Ascending aorta (tissue), 2 donors: ENCODE data around the gene MPRIP. TPM values are rescaled to one million over a fixed set of nuclear protein-coding genes. Genes with fewer than 3 reads are reported as not detected.
A peak's percentile ranks its signal among the peaks of the same experiment; 100 is the strongest.

ENCODE experiments used
- DNase-seq, 2 donors: peaks; one replicate each; pipeline ENCODE4 v3.0.0-alpha.2; 2019; ENCODE audit warnings: low spot score in 2 of 2
- H3K27ac ChIP-seq, 2 donors: fragments of 200-600 bp; sonication (generic); one replicate each; pipeline ENCODE4 v1.5.1; 2016 to 2017; ENCODE audit warnings: mild to moderate bottlenecking in 1 of 2
- H3K27me3 ChIP-seq: fragments of 200-600 bp; sonication (generic); one replicate; pipeline ENCODE4 v1.5.1; 2017
- H3K36me3 ChIP-seq, 2 donors: fragments of 200-600 bp; sonication (generic); one replicate each; pipeline ENCODE4 v1.5.1; 2016
- H3K4me1 ChIP-seq, 2 donors: fragments of 200-600 bp; sonication (generic); one replicate each; pipeline ENCODE4 v1.5.1; 2016 to 2017; ENCODE audit warnings: mild to moderate bottlenecking in 1 of 2
- H3K4me3 ChIP-seq, 2 donors: fragments of 200-600 bp; sonication (generic); one replicate each; pipeline ENCODE4 v1.5.1; 2016 to 2017; ENCODE audit warnings: mild to moderate bottlenecking in 1 of 2
- H3K9me3 ChIP-seq, 2 donors: fragments of 200-600 bp; sonication (generic); one replicate each; pipeline ENCODE4 v1.5.1; 2016
- intact Hi-C: fragments of 100-400 bp; cut with DNase I; formaldehyde crosslinking; loops from one replicate; pipeline ENCODE4 v1.15.1; 2023
- total RNA-seq: library from RNA; depleted of rRNA; stranded (reverse); fragments of >200 nt; gene quantifications from one replicate; pipeline ENCODE4 v1.1.0, GENCODE V29; 2016
- TF ChIP-seq, protein P1 (sequence below), 3 experiments: fragments of 200-600 bp in 2 of 3; fragments of 450-650 bp in 1 of 3; sonication (generic) in 2 of 3; IDR thresholded peaks; one replicate each; pipeline ENCODE4 v1.5.1; 2016 to 2019; ENCODE audit warnings: antibody characterized with exemption in 3 of 3, mild to moderate bottlenecking in 1 of 3, moderate library complexity in 1 of 3

Gene MPRIP
- total RNA-seq, 1 donor from 2014 or later: 246 TPM

- TF ChIP-seq, protein P1, sequence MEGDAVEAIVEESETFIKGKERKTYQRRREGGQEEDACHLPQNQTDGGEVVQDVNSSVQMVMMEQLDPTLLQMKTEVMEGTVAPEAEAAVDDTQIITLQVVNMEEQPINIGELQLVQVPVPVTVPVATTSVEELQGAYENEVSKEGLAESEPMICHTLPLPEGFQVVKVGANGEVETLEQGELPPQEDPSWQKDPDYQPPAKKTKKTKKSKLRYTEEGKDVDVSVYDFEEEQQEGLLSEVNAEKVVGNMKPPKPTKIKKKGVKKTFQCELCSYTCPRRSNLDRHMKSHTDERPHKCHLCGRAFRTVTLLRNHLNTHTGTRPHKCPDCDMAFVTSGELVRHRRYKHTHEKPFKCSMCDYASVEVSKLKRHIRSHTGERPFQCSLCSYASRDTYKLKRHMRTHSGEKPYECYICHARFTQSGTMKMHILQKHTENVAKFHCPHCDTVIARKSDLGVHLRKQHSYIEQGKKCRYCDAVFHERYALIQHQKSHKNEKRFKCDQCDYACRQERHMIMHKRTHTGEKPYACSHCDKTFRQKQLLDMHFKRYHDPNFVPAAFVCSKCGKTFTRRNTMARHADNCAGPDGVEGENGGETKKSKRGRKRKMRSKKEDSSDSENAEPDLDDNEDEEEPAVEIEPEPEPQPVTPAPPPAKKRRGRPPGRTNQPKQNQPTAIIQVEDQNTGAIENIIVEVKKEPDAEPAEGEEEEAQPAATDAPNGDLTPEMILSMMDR (IDR thresholded peaks at IDR 0.05): no peak
- intact Hi-C loops: loop anchor here (10.0 kb wide), 2 partner anchors 55 to 105 kb away; no protein-coding TSS in a partner anchor
- no peaks in the 10 kb centered on the region for H3K27me3 ChIP-seq
- no peak overlapping the region for H3K4me3 ChIP-seq
- peak overlapping the region in 1 of 2 donors; percentile 11 for H3K27ac ChIP-seq
- no peak for DNase-seq
- H3K9me3 ChIP-seq: no peaks in the 10 kb centered on the region
- H3K36me3 ChIP-seq: no peaks in the 10 kb centered on the region
- H3K4me1 ChIP-seq: peaks cover 17 to 39% of the 10 kb centered on the region in 2 donors
Observed at GRCh38 chr17:17109907-17110306, 67.7 kb downstream of the MPRIP start.

DNA sequence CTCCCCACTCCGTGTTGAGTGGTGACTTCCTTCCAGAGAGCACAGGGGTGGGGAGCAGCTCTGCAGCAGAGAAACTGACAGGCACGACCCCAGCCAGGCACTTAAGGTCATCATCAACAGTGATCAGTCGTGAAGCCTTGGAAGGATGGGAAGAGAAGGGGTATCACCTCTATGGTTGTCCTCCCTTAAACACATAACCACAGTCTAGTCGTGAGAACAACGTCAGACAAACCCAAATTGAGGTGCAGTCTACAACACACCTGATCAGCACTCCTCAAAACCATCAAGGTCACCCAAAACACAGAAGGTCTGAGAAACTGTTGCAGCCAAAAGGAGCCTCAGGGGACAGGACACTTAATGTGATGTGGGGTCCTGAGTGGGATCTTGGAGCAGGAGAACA, 68.3 kb downstream of the MPRIP start:
- Histone ChIP-seq H3K4me3 (no peak overlapping the region), H3K4me1 (peaks cover 23 to 45% of the 10 kb centered on the region in 2 donors), H3K27ac (no peak overlapping the region), H3K36me3 (no peaks in the 10 kb centered on the region), H3K9me3 (no peaks in the 10 kb centered on the region), H3K27me3 (no peaks in the 10 kb centered on the region)
- intact Hi-C loops: loop anchor here (10.0 kb wide), 1 partner anchor 106 kb away; no protein-coding TSS in a partner anchor
- no peak for DNase-seq
- TF ChIP-seq, protein P1 (IDR thresholded peaks at IDR 0.05): no peak

GRCh38 chr17:17111401-17112393, 69.4 kb downstream of the MPRIP start:
- Histone ChIP-seq H3K4me3 (no peak overlapping the region), H3K4me1 (peaks cover 25 to 49% of the 10 kb centered on the region in 2 donors), H3K27me3 (no peaks in the 10 kb centered on the region), H3K27ac (no peak overlapping the region), H3K36me3 (no peaks in the 10 kb centered on the region), H3K9me3 (no peaks in the 10 kb centered on the region)
- TF ChIP-seq, protein P1 (IDR thresholded peaks at IDR 0.05): no peak
- DNase-seq: no peak
- intact Hi-C loops: loop anchor here (10.0 kb wide), 1 partner anchor 107 kb away; no protein-coding TSS in a partner anchor

- Histone ChIP-seq H3K36me3 (no peaks in the 10 kb centered on the region), H3K4me1 (peaks cover 21 to 40% of the 10 kb centered on the region in 2 donors), H3K9me3 (no peaks in the 10 kb centered on the region), H3K4me3 (no peak overlapping the region), H3K27ac (no peak overlapping the region), H3K27me3 (no peaks in the 10 kb centered on the region)
- TF ChIP-seq, protein P1 (IDR thresholded peaks at IDR 0.05): no peak
- intact Hi-C loops: loop anchor here (10.0 kb wide), 1 partner anchor 108 kb away; no protein-coding TSS in a partner anchor
- DNase-seq: no peak
Observed at GRCh38 chr17:17112628-17113200, 70.5 kb downstream of the MPRIP start.

GRCh38 chr17:17114592-17115225, 72.5 kb downstream of the MPRIP start:
- no peaks in the 10 kb centered on the region for H3K36me3 ChIP-seq
- peak overlapping the region; percentile 36 to 70 for H3K27ac ChIP-seq
- H3K4me3 ChIP-seq: no peak overlapping the region
- TF ChIP-seq, protein P1 (IDR thresholded peaks at IDR 0.05): no peak
- no peaks in the 10 kb centered on the region for H3K9me3 ChIP-seq
- peaks cover 22 to 36% of the 10 kb centered on the region in 2 donors for H3K4me1 ChIP-seq
- DNase-seq: no peak
- H3K27me3 ChIP-seq: no peaks in the 10 kb centered on the region
- intact Hi-C loops: loop anchor here (10.0 kb wide), 1 partner anchor 110 kb away; no protein-coding TSS in a partner anchor
